DMS53 (cell line): ENCODE data around the gene PRAMEF12.
A peak's percentile ranks its signal among the peaks of the same experiment; 100 is the strongest.
"Not testable (repeated sequence)": the region's sequence is repeated elsewhere in the genome, so short reads cannot be mapped to it uniquely, and the experiment has no call there.

Experiments used
- DNase-seq: peaks from one replicate; lab custom pipeline; 2025; lab: John Stamatoyannopoulos, UW

Gene PRAMEF12

GRCh38 chr1:12773438-12773837, at the start of gene PRAMEF12:
Gene PRAMEF12 (plus strand): TSS chr1:12773738. CDS start chr1:12774868, 1,130 bp downstream.
- DNase-seq = no peak

GRCh38 chr1:12728391-12728790, 45.1 kb upstream of the PRAMEF12 start:
- DNase-seq = no peak

- DNase-seq = no peak
Observed at GRCh38 chr1:12730156-12730555, 43.4 kb upstream of the PRAMEF12 start.

- not testable (repeated sequence) for DNase-seq
Observed at GRCh38 chr1:12731084-12731483, 42.5 kb upstream of the PRAMEF12 start.

GRCh38 chr1:12734651-12735050, 38.9 kb upstream of the PRAMEF12 start:
- no peak for DNase-seq

GRCh38 chr1:12738934-12739333, 34.6 kb upstream of the PRAMEF12 start:
- DNase-seq = no peak

- no peak for DNase-seq
Observed at GRCh38 chr1:12739613-12740012, 33.9 kb upstream of the PRAMEF12 start.

- no peak for DNase-seq
Observed at GRCh38 chr1:12741946-12742345, 31.6 kb upstream of the PRAMEF12 start.

- DNase-seq = no peak
Observed at GRCh38 chr1:12745126-12745991, 28.2 kb upstream of the PRAMEF12 start.

GRCh38 chr1:12745992-12746323, 27.6 kb upstream of the PRAMEF12 start, which contains the start of gene CFAP107:
Gene CFAP107 (plus strand): TSS chr1:12746200. CDS start chr1:12746431, 231 bp downstream.
- peak; percentile 16 for DNase-seq

GRCh38 chr1:12748778-12749355, 24.7 kb upstream of the PRAMEF12 start:
- DNase-seq = no peak

GRCh38 chr1:12754738-12755137, 18.8 kb upstream of the PRAMEF12 start:
- DNase-seq = no peak

GRCh38 chr1:12756273-12756672, 17.3 kb upstream of the PRAMEF12 start:
- no peak for DNase-seq

- DNase-seq = no peak
Observed at GRCh38 chr1:12756768-12757413, 16.6 kb upstream of the PRAMEF12 start.

GRCh38 chr1:12757836-12758235, 15.7 kb upstream of the PRAMEF12 start:
- DNase-seq = no peak

GRCh38 chr1:12760256-12760795, 13.2 kb upstream of the PRAMEF12 start:
- peak; percentile 8 for DNase-seq

- no peak for DNase-seq
Observed at GRCh38 chr1:12761781-12762180, 11.8 kb upstream of the PRAMEF12 start.

- no peak for DNase-seq
Observed at GRCh38 chr1:12762766-12763165, 10.8 kb upstream of the PRAMEF12 start.

- DNase-seq = no peak
Observed at GRCh38 chr1:12763479-12763878, 10.1 kb upstream of the PRAMEF12 start.

GRCh38 chr1:12764016-12764415, 9.5 kb upstream of the PRAMEF12 start:
- no peak for DNase-seq

- no peak for DNase-seq
Observed at GRCh38 chr1:12769031-12769430, 4.5 kb upstream of the PRAMEF12 start.

- DNase-seq = no peak
Observed at GRCh38 chr1:12769976-12770505, 3.5 kb upstream of the PRAMEF12 start.
